Common myeloid progenitor, CD34-positive (primary cell): ENCODE measurements around the gene DPEP3.

Experiments used
- CTCF ChIA-PET: fragments of 350-600 bp; sonication (Branson Sonifier 250); formaldehyde crosslinking; loops from one replicate; lab custom pipeline; 2021; ENCODE audit warnings: antibody characterized with exemption; lab: Charles Lee
- POLR2A ChIA-PET: fragments of 350-600 bp; sonication (Branson Sonifier 250); formaldehyde crosslinking; loops from one replicate; lab custom pipeline; 2021; ENCODE audit warnings: antibody characterized with exemption; lab: Charles Lee
- DNase-seq, 3 donors: peaks; one replicate each; pipeline versions ENCODE4 v3.0.0 to v3.0.0-alpha.2; 2013
- H3K27ac ChIP-seq, 2 experiments: 1 replicate in 1 of 2; 2 replicates in 1 of 2; pipeline ENCODE4 v1.7.0; 2013; ENCODE audit warnings: inconsistent platforms in 2 of 2, low read length in 2 of 2, mild to moderate bottlenecking in 2 of 2, low read depth in 1 of 2, moderate library complexity in 1 of 2; ENCODE audit not compliant: severe bottlenecking in 2 of 2, insufficient read depth in 1 of 2, poor library complexity in 1 of 2
- H3K27me3 ChIP-seq, 5 experiments: replicated peaks in 2 of 5; 1 replicate in 3 of 5; 2 replicates in 2 of 5; pipeline versions ENCODE4 v1.6.1 to v1.7.0; 2013; ENCODE audit warnings: low read length in 4 of 5, mild to moderate bottlenecking in 2 of 5, moderate library complexity in 2 of 5, inconsistent platforms in 1 of 5; ENCODE audit not compliant: insufficient read depth in 5 of 5, control insufficient read depth in 4 of 5
- H3K36me3 ChIP-seq, 4 experiments: 1 replicate in 2 of 4; 2 replicates in 2 of 4; pipeline versions ENCODE4 v1.6.1 to v1.7.0; 2013; ENCODE audit warnings: low read length in 3 of 4, control low read depth in 1 of 4, mild to moderate bottlenecking in 1 of 4; ENCODE audit not compliant: control insufficient read depth in 4 of 4, insufficient read depth in 4 of 4
- H3K4me1 ChIP-seq, 4 experiments: 1 replicate in 3 of 4; 2 replicates in 1 of 4; pipeline versions ENCODE4 v1.6.1 to v1.7.1; 2013; ENCODE audit warnings: low read length in 3 of 4, mild to moderate bottlenecking in 3 of 4, control low read depth in 1 of 4, inconsistent platforms in 1 of 4, moderate library complexity in 1 of 4; ENCODE audit not compliant: control insufficient read depth in 4 of 4, insufficient read depth in 4 of 4; ENCODE audit errors: control extremely low read depth in 1 of 4
- H3K4me3 ChIP-seq, 7 experiments: 1 replicate in 4 of 7; 2 replicates in 3 of 7; pipeline versions ENCODE4 v1.5.1 to v1.7.0; 2013; ENCODE audit warnings: mild to moderate bottlenecking in 7 of 7, low read length in 6 of 7, moderate library complexity in 6 of 7, inconsistent platforms in 2 of 7, low read depth in 2 of 7, control low read depth in 1 of 7; ENCODE audit not compliant: insufficient read depth in 4 of 7, control insufficient read depth in 1 of 7; ENCODE audit errors: extremely low read depth in 1 of 7
- H3K9me3 ChIP-seq, 5 experiments: 1 replicate in 4 of 5; 2 replicates in 1 of 5; pipeline versions ENCODE4 v1.6.1 to v1.7.1; 2013; ENCODE audit warnings: low read length in 4 of 5, mild to moderate bottlenecking in 2 of 5, inconsistent platforms in 1 of 5, low read depth in 1 of 5, moderate library complexity in 1 of 5; ENCODE audit not compliant: control insufficient read depth in 4 of 5, insufficient read depth in 2 of 5; ENCODE audit errors: control extremely low read depth in 1 of 5
- WGBS: methylation state at CpG from one replicate; pipeline ENCODE4 v1.1.5; 2013; ENCODE audit not compliant: insufficient coverage; 5-methylcytosine and 5-hydroxymethylcytosine counted together

The DPEP3 gene

DNA sequence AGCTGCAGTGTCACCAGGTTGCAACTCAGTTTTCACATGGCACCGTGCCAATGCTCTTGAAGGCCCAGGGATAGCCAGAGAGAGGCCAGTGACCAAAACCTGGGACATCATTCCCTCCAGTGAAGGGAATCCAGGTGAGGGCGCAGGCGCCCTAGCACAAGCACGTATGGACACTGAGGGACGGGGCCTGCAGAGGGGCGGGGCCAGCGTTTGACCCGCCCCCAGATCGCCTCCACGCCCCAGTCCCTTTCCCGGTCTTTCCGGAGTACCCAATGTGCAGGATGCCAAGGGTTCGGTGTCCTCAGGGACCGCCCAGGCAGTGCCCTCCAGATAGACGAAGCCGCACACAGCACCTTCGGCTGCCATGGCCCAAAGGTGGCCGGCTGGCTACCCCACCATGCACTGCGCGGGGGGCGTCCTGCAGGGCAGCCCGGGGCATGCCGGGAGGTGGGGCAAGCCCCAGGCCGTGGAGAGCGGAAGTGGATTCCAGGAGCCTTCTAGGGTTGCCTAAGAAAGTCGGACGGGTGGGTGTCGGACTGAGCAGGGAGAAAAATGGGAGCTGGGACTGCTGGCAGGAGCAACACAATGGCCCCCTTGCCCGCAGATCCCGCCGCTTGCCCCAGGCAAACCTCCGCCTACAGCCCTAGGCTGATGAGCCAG lies 16.5 kb downstream of the DPEP3 start:
- Histone ChIP-seq H3K4me1 (peaks cover 0 to 26% (median 15%) of the 10 kb centered on the region in 4 experiments), H3K27ac (no peak overlapping the region), H3K9me3 (no peaks in the 10 kb centered on the region), H3K36me3 (peaks cover 2 to 44% (median 14%) of the 10 kb centered on the region in 4 experiments), H3K27me3 (no peaks in the 10 kb centered on the region), H3K4me3 (no peak overlapping the region)
- ChIA-PET POLR2A (no interaction called here), CTCF (interaction anchor here (0.8 to 2.4 kb wide), 3 partner anchors 13 to 88 kb away, joined by 3 to 9 read pairs (median 4); no protein-coding TSS in a partner anchor)
- WGBS, result 91% methylated on average over 31 of the region's 32 CpGs
- no peak for DNase-seq

DNA sequence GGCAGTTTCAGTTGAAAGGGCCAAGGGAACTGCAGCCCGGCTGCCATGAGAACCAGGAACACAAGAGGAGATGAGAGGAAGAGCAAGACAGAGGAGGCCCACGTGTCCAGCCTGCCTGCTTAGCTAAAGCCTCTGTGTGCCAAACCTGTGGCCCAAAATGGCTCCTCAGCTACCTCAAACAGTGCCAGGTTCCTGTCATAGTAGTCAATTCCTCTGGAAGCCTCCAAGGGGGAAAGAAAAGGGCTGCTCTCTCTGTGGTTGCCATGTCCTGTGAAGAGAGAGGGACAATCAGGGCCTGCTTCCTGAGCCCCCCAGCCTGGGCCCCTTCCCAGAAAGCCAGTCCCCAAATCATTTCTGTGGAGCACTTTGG lies 17.0 kb downstream of the DPEP3 start:
- Histone ChIP-seq H3K4me3 (no peak overlapping the region), H3K4me1 (peaks cover 0 to 25% (median 12%) of the 10 kb centered on the region in 4 experiments), H3K9me3 (no peaks in the 10 kb centered on the region), H3K36me3 (peaks cover 2 to 49% (median 17%) of the 10 kb centered on the region in 4 experiments), H3K27me3 (no peaks in the 10 kb centered on the region), H3K27ac (no peak overlapping the region)
- DNase-seq, result no peak
- ChIA-PET POLR2A (no interaction called here), CTCF (interaction anchor here (0.8 to 2.4 kb wide), 7 partner anchors 13 to 88 kb away, joined by 3 to 9 read pairs (median 3); no protein-coding TSS in a partner anchor)
- WGBS, result 100% methylated on average over 2 of the region's 2 CpGs

DNA sequence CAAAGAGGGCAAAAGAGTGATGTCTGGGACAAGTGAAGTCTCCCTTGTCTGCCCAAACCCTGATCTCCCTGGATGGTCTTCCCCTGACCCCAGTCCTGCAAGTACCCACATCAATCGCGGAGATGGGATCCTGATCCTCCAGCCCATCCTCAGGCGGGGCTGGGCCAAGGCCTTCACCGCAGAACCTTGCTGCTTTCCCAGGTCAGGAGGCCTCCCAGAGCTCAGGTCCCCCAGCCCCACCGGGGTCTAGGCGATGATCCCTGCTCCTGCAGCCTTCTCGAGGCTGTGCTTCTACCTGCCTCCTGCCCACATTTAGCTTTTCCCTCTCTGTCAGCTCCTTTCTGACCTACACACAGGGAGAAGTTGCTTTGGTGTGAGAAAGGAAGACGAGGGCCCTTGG lies 18.2 kb downstream of the DPEP3 start:
- no peak for DNase-seq
- no peaks in the 10 kb centered on the region for H3K9me3 ChIP-seq
- peaks cover 2 to 57% (median 18%) of the 10 kb centered on the region in 4 experiments for H3K36me3 ChIP-seq
- no peaks in the 10 kb centered on the region for H3K27me3 ChIP-seq
- no peak overlapping the region for H3K4me3 ChIP-seq
- POLR2A ChIA-PET, result no interaction called here
- no peak overlapping the region for H3K27ac ChIP-seq
- peaks cover 0 to 16% (median 4%) of the 10 kb centered on the region in 4 experiments for H3K4me1 ChIP-seq
- CTCF ChIA-PET, result interaction anchor here (1.0 to 2.4 kb wide), 5 partner anchors 11 to 103 kb away, joined by 3 to 9 read pairs (median 3); no protein-coding TSS in a partner anchor
- 92% methylated on average over 7 of the region's 8 CpGs for WGBS

DNA sequence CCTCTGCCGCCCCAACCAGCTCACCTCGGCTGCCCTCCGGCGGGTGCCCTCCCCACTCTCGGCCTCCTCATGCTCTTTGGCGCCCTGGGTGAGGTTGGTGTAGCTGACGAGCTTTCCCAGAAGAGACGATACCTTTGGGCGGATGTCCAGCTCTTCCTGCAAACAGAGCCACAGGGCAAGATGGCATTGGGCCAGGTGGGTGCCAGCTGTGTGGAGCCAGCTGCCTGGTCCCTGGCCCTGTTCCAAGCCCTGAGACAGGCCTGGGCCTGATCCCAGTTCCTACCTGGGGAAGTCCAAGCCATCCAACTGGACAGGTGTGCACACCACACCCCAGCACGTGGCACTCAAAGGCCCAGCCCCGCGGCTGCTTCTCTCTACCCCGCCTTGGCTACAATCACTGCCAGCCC lies 18.7 kb downstream of the DPEP3 start:
- WGBS, result 100% methylated on average over 4 of the region's 13 CpGs
- Histone ChIP-seq H3K27me3 (no peaks in the 10 kb centered on the region), H3K27ac (no peak overlapping the region), H3K9me3 (no peaks in the 10 kb centered on the region), H3K4me1 (peaks cover 0 to 10% (median under 1%) of the 10 kb centered on the region in 4 experiments), H3K36me3 (peaks cover 2 to 57% (median 18%) of the 10 kb centered on the region in 4 experiments), H3K4me3 (no peak overlapping the region)
- DNase-seq, result no peak
- ChIA-PET CTCF (interaction anchor here (0.6 to 1.4 kb wide), 2 partner anchors 21 to 103 kb away, joined by 3 to 4 read pairs; no protein-coding TSS in a partner anchor), POLR2A (no interaction called here)

DNA sequence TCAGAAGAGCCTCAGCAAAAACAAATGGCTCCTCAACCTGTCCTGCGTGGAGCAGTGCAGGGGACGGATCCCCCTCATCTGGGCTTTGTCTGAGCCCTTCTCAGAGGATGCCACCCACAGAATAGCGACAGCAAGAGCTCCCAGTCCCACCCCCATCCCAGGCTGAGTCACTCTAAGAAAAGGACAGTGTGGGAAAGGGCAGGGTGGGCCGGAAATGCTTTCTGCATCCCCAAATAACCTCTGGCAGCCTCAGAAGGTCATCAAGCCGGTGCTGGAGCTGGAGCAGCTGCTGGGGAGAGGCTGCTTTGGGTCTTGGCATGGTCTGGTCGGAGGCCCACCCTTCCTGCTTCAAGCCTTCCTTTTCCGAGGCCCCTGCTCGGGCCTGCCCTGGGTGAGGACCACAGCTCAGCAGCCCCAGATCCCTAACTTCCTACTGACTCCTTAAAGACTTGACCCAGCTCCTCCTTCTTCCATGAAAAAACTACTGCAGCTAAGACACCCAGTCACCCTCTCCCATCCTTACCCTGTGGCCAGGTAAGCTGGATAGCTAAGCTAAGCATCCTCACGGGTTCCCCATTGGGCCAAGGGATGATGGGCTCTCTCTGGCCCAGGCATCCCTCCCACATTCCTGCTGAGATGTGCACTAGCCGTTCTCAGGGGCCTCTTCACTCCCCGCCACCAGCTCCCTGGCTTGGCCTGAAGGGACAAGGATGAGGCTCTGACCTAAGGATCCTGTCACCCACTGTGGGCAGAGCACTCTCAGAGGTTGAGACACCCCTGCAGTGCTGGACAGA lies 20.6 kb downstream of the DPEP3 start:
- POLR2A ChIA-PET, result interaction anchor here (1.0 kb wide), 1 partner anchor 11 kb away, joined by 3 read pairs; no protein-coding TSS in a partner anchor
- no peak for DNase-seq
- Histone ChIP-seq H3K9me3 (no peaks in the 10 kb centered on the region), H3K36me3 (peaks cover 2 to 59% (median 18%) of the 10 kb centered on the region in 4 experiments), H3K27ac (no peak overlapping the region), H3K4me1 (peaks cover 0 to 2% (median 0%) of the 10 kb centered on the region in 4 experiments), H3K27me3 (no peaks in the 10 kb centered on the region), H3K4me3 (no peak overlapping the region)
- CTCF ChIA-PET, result interaction anchor here (0.9 to 1.5 kb wide), 6 partner anchors 18 to 81 kb away, joined by 3 to 4 read pairs (median 3); no protein-coding TSS in a partner anchor
- 98% methylated on average over 8 of the region's 11 CpGs for WGBS

DNA sequence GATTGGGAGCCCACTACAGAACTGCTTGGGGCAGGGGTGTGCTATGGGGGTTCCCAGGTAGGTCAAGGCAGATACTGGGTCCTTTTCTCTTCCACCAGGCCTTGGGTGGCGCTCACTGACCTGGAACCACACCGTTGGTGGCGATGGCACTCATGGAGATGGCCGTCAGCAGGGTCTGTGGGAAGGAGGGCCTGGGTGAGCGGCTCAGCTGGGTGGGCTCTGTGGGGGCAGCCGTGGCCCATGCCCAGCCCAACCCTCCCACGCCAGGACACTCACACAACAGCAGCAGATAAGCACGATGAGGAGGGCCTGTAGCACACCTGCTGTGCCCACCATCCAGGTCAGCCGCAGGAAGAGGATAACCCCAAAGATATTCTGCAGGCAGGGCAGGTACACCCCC lies 22.7 kb downstream of the DPEP3 start:
- Histone ChIP-seq H3K4me1 (no peaks in the 10 kb centered on the region), H3K9me3 (no peaks in the 10 kb centered on the region), H3K27me3 (no peaks in the 10 kb centered on the region), H3K27ac (no peak overlapping the region), H3K36me3 (peaks cover 2 to 63% (median 22%) of the 10 kb centered on the region in 4 experiments), H3K4me3 (no peak overlapping the region)
- no peak for DNase-seq
- POLR2A ChIA-PET, result no interaction called here
- 100% methylated on average over 6 of the region's 9 CpGs for WGBS
- CTCF ChIA-PET, result interaction anchor here (0.8 to 1.7 kb wide), 5 partner anchors 9 to 83 kb away, joined by 3 to 5 read pairs (median 3); no protein-coding TSS in a partner anchor
